Coronary artery (tissue), 2 donors: ENCODE results near the gene DACH1.

Source experiments
- DNase-seq: peaks from one replicate; pipeline ENCODE4 v3.0.0-alpha.2; 2017; ENCODE audit warnings: low spot score
- H3K27ac ChIP-seq, 2 donors: fragments of 200-600 bp; sonication (generic); one replicate each; pipeline ENCODE4 v1.5.1; 2016 to 2019
- H3K4me3 ChIP-seq: fragments of 200-600 bp; sonication (generic); 2 replicates; pipeline ENCODE4 v1.5.1; 2016; ENCODE audit warnings: mild to moderate bottlenecking, moderate library complexity
- CTCF ChIP-seq: fragments of 200-600 bp; sonication (generic); IDR thresholded peaks from one replicate; pipeline ENCODE4 v1.5.1; 2019; ENCODE audit warnings: antibody characterized with exemption

Gene DACH1

GRCh38 chr13:71546881-71547280, 320.1 kb downstream of the DACH1 start:
- Histone ChIP-seq H3K27ac (no peak overlapping the region), H3K4me3 (no peak overlapping the region)
- DNase-seq = no peak
- no peak for TF ChIP-seq CTCF

- H3K27ac ChIP-seq = no peak overlapping the region
- TF ChIP-seq CTCF = no peak
- no peak for DNase-seq
- no peak overlapping the region for H3K4me3 ChIP-seq
Observed at GRCh38 chr13:71540098-71540497, 326.9 kb downstream of the DACH1 start.

GRCh38 chr13:71536201-71536600, 330.8 kb downstream of the DACH1 start:
- TF ChIP-seq CTCF = no peak
- DNase-seq = no peak
- Histone ChIP-seq H3K4me3 (no peak overlapping the region), H3K27ac (no peak overlapping the region)

GRCh38 chr13:71524613-71525304, 342.2 kb downstream of the DACH1 start:
- TF ChIP-seq CTCF = no peak
- DNase-seq = no peak
- H3K27ac ChIP-seq = no peak overlapping the region
- H3K4me3 ChIP-seq = no peak overlapping the region

- DNase-seq = no peak
- TF ChIP-seq CTCF = no peak
- Histone ChIP-seq H3K27ac (no peak overlapping the region), H3K4me3 (no peak overlapping the region)
Observed at GRCh38 chr13:71524245-71524612, 342.8 kb downstream of the DACH1 start.

GRCh38 chr13:71522941-71523526, 344.0 kb downstream of the DACH1 start:
- no peak for TF ChIP-seq CTCF
- no peak overlapping the region for H3K27ac ChIP-seq
- no peak overlapping the region for H3K4me3 ChIP-seq
- DNase-seq = no peak

- no peak overlapping the region for H3K27ac ChIP-seq
- no peak overlapping the region for H3K4me3 ChIP-seq
- TF ChIP-seq CTCF = no peak
- no peak for DNase-seq
Observed at GRCh38 chr13:71517004-71517403, 350.0 kb downstream of the DACH1 start.
